SK-N-SH (cell line): ENCODE results near the gene HINT2.

ENCODE experiments used
- CTCF ChIP-seq: fragments of 200-600 bp; sonication (generic); IDR thresholded peaks from 2 replicates; pipeline ENCODE4 v1.6.1; 2017; ENCODE audit warnings: antibody characterized with exemption, mild to moderate bottlenecking, moderate library complexity
- EP300 ChIP-seq, 2 experiments: IDR thresholded peaks; 2 replicates each; pipeline versions ENCODE4 v1.4.0 to v1.6.1; 2012; ENCODE audit warnings: borderline replicate concordance in 1 of 2, low read depth in 1 of 2, low read length in 1 of 2
- EZH2phosphoT487 ChIP-seq: fragments of 200-600 bp; sonication (generic); IDR thresholded peaks from 2 replicates; pipeline ENCODE4 v1.6.1; 2017; ENCODE audit warnings: low read depth, mixed run types, mild to moderate bottlenecking, antibody characterized with exemption, moderate library complexity, borderline replicate concordance
- MAX ChIP-seq: IDR thresholded peaks from 2 replicates; pipeline ENCODE4 v1.4.0; 2012; ENCODE audit warnings: low read depth
- MEF2A ChIP-seq: IDR thresholded peaks from 2 replicates; pipeline ENCODE4 v1.4.0; 2012; ENCODE audit warnings: low read depth, borderline replicate concordance
- POLR2AphosphoS5 ChIP-seq: IDR thresholded peaks from 2 replicates; pipeline ENCODE4 v1.6.1; 2012; ENCODE audit warnings: low read depth, low read length
- SIN3A ChIP-seq: IDR thresholded peaks from 2 replicates; pipeline ENCODE4 v1.6.1; 2012; ENCODE audit warnings: low read depth, mild to moderate bottlenecking, low read length, moderate library complexity, borderline replicate concordance
- SMC3 ChIP-seq: IDR thresholded peaks from 2 replicates; pipeline ENCODE4 v1.6.1; 2012; ENCODE audit warnings: low read depth, low read length, improper control_type of control experiment
- TCF12 ChIP-seq: IDR thresholded peaks from 2 replicates; pipeline ENCODE4 v1.4.0; 2012
- TEAD4 ChIP-seq: IDR thresholded peaks from 2 replicates; pipeline ENCODE4 v1.4.0; 2012; ENCODE audit warnings: mild to moderate bottlenecking, borderline replicate concordance; ENCODE audit not compliant: insufficient read depth
- USF1 ChIP-seq: IDR thresholded peaks from 2 replicates; pipeline ENCODE4 v1.4.0; 2012; ENCODE audit warnings: low read depth, borderline replicate concordance

GRCh38 chr9:35811381-35812024, 3.3 kb downstream of the HINT2 start:
- TF ChIP-seq SMC3 (no peak), USF1 (no peak), CTCF (no peak), MEF2A (no peak), SIN3A (no peak), TEAD4 (no peak), MAX (no peak), EZH2phosphoT487 (no peak), TCF12 (no peak), POLR2AphosphoS5 (no peak), EP300 (IDR thresholded peaks at IDR 0.05; ENCODE audit: borderline replicate concordance in 1 of 2, low read depth in 1 of 2, low read length in 1 of 2) (no peak)
